Measurements from ENCODE around the gene DTX4.

DNA sequence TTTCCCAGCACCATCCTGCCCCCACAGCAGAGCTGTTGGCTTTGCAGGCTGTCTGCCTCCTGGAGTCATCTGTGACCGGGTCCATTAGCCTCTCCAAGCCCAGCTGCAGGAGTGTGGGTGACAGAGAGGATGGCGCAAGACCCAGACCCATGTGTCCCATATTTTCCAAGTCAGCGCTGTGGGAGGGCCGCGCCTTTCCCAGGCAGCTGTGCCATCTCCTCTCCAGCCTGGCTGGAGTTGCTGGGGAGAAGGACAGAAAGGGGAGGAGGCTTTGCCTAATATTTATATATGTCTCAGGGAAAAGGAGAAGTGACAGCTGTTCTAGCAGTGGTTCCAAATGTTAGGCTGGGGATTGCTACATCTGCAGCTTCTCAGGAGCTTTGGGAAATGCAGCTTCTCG, 15.7 kb downstream of the DTX4 start:
- TF ChIP-seq ZNF274 (IDR thresholded peaks at IDR 0.05; ENCODE audit: low read depth, low read length) (no peak), YY1 (IDR thresholded peaks at IDR 0.05; ENCODE audit: insufficient read depth, insufficient read length) (no peak), SUZ12 (IDR thresholded peaks at IDR 0.05; ENCODE audit: extremely low read depth, insufficient read depth, insufficient read length) (no peak)

Data from NT2/D1 (cell line).